Hepatocyte (in vitro differentiated cells): Measurements from ENCODE around the gene OR10H2.

Experiments used
- CTCF ChIP-seq: fragments of 200-600 bp; sonication (generic); IDR thresholded peaks from 2 replicates; pipeline ENCODE4 v1.5.1; 2016; ENCODE audit warnings: antibody characterized with exemption, mild to moderate bottlenecking; ENCODE audit not compliant: poor library complexity
- EZH2 ChIP-seq: fragments of 200-600 bp; sonication (generic); IDR thresholded peaks from 2 replicates; pipeline ENCODE4 v1.6.1; 2016; ENCODE audit warnings: antibody characterized with exemption, mild to moderate bottlenecking, borderline replicate concordance

GRCh38 chr19:15776264-15776663, 48.4 kb downstream of the OR10H2 start:
- TF ChIP-seq CTCF = no peak
- no peak for TF ChIP-seq EZH2
